Esophagus muscularis mucosa (tissue), 4 donors: Measurements from ENCODE around the gene CISH. TPM values are rescaled to one million over a fixed set of nuclear protein-coding genes. Genes with fewer than 3 reads are reported as not detected.

Source experiments
- DNase-seq: peaks from one replicate; pipeline ENCODE4 v3.0.0-alpha.2; 2017; ENCODE audit errors: extremely low spot score
- H3K27ac ChIP-seq, 4 donors: fragments of 200-600 bp; sonication (generic); replicated peaks in 1 of 4; 1 replicate in 3 of 4; 2 replicates in 1 of 4; pipeline ENCODE4 v1.5.1; 2016 to 2019; ENCODE audit warnings: mild to moderate bottlenecking in 1 of 4
- H3K27me3 ChIP-seq, 4 donors: fragments of 200-600 bp; sonication (generic); one replicate each; pipeline versions ENCODE4 v1.5.1 to v1.6.0; 2016 to 2019
- H3K36me3 ChIP-seq, 4 donors: fragments of 200-600 bp; sonication (generic); one replicate each; pipeline ENCODE4 v1.5.1; 2016 to 2019
- H3K4me1 ChIP-seq, 4 donors: fragments of 200-600 bp; sonication (generic); one replicate each; pipeline ENCODE4 v1.5.1; 2016 to 2019
- H3K4me3 ChIP-seq, 4 donors: fragments of 200-600 bp; sonication (generic); 1 replicate in 2 of 4; 2 replicates in 2 of 4; pipeline ENCODE4 v1.5.1; 2016 to 2019; ENCODE audit warnings: mild to moderate bottlenecking in 4 of 4, moderate library complexity in 1 of 4
- H3K9me3 ChIP-seq, 4 donors: fragments of 200-600 bp; sonication (generic); 1 replicate in 3 of 4; 2 replicates in 1 of 4; pipeline ENCODE4 v1.5.1; 2016 to 2019
- CTCF ChIP-seq, 3 experiments: fragments of 200-600 bp in 2 of 3; fragments of 450-650 bp in 1 of 3; sonication (generic) in 2 of 3; IDR thresholded peaks; one replicate each; pipeline ENCODE4 v1.5.1; 2017 to 2019; ENCODE audit warnings: antibody characterized with exemption in 3 of 3, mild to moderate bottlenecking in 2 of 3, moderate library complexity in 1 of 3
- EP300 ChIP-seq: sonication (generic); formaldehyde crosslinking; IDR thresholded peaks from one replicate; pipeline ENCODE4 v1.6.1; 2017; ENCODE audit warnings: antibody characterized with exemption
- POLR2A ChIP-seq: fragments of 450-650 bp; IDR thresholded peaks from one replicate; pipeline ENCODE4 v1.6.1; 2017; ENCODE audit warnings: antibody characterized with exemption, moderate library complexity, mild to moderate bottlenecking, low read depth
- POLR2AphosphoS5 ChIP-seq, 2 donors: sonication (generic); formaldehyde crosslinking; IDR thresholded peaks; one replicate each; pipeline ENCODE4 v1.6.1; 2017; ENCODE audit warnings: antibody characterized with exemption in 2 of 2
- WGBS: methylation state at CpG from one replicate; pipeline ENCODE4 v1.1.5; 2018; 5-methylcytosine and 5-hydroxymethylcytosine counted together
- intact Hi-C: fragments of 100-400 bp; cut with DNase I; formaldehyde crosslinking; loops from one replicate; pipeline ENCODE4 v1.15.1; 2023
- total RNA-seq, 4 donors: library from RNA; depleted of rRNA; stranded (reverse); fragments of >200 nt; gene quantifications; one replicate each; pipeline versions ENCODE4 v1.1.0 to v1.2.1, GENCODE V29; 2016

Gene CISH
- total RNA-seq, 4 donors from 2014 or later: 1.7 to 26.7 (median 4.4) TPM

GRCh38 chr3:50626401-50626800 lies 14.8 kb upstream of the CISH start:
- Histone ChIP-seq H3K4me1 (peaks cover 28 to 72% (median 35%) of the 10 kb centered on the region in 4 donors), H3K27ac (no peak overlapping the region), H3K9me3 (no peaks in the 10 kb centered on the region), H3K36me3 (peaks cover 0 to 13% (median 10%) of the 10 kb centered on the region in 4 donors), H3K4me3 (no peak overlapping the region), H3K27me3 (no peaks in the 10 kb centered on the region)
- intact Hi-C loops: no loop called here
- WGBS: 87% methylated on average over 3 of the region's 3 CpGs
- no peak for DNase-seq
- TF ChIP-seq CTCF (IDR thresholded peaks at IDR 0.05) (no peak), POLR2AphosphoS5 (IDR thresholded peaks at IDR 0.05) (no peak), EP300 (no peak), POLR2A (no peak)

DNA sequence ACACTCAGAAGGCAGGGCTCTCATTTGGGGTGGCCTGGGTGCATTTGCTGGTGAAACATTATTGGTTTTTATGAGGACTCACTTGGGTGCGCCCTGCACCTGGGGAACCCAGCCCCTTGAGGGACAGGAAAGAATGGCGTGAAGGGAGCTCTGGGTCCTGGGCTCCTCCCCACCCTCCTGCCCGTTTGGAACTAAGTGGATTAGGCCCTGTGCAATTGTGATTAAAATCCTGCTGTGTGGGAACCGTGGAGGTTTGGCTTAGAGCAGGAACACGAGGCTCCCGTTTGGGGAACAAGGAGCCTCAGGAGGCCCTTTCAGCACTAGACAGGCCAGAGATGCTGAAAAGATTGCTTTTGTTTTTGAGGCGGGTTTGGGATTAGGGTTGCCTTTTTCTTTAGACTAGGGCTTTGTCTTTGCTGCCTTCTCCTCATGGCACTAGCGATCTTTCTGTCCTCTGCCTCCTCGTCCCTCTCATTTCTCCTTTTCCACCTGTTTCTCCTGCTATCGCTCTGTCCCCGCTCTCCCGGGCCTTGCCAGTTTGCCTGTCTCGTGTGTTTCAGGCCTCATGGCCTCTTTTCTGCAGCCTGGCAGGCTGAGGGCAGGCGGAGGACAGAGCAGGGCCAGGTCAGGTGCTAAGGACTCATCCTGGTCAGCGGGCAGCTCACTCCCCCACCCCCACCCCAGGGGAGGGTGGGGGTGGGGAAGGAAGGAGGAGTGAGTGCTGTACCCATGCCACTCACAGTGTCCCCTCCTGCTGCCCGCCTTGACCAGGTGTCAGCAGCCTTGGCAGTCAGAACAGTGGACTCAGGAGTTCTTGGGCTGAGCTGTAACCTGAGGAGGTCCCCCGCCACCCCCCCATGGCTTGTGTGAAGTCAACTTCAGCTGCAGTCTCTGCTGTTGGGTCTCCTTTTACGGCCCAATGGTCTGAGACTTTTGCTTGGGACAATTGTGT lies 13.9 kb upstream of the CISH start:
- no peak for DNase-seq
- WGBS: 78% methylated on average over 15 of the region's 18 CpGs
- Histone ChIP-seq H3K4me3 (no peak overlapping the region), H3K36me3 (peaks cover 0 to 13% (median 10%) of the 10 kb centered on the region in 4 donors), H3K27ac (no peak overlapping the region), H3K9me3 (no peaks in the 10 kb centered on the region), H3K27me3 (no peaks in the 10 kb centered on the region), H3K4me1 (peaks cover 27 to 75% (median 39%) of the 10 kb centered on the region in 4 donors)
- intact Hi-C loops: no loop called here
- TF ChIP-seq POLR2AphosphoS5 (IDR thresholded peaks at IDR 0.05) (no peak), CTCF (IDR thresholded peaks at IDR 0.05) (no peak)

DNA sequence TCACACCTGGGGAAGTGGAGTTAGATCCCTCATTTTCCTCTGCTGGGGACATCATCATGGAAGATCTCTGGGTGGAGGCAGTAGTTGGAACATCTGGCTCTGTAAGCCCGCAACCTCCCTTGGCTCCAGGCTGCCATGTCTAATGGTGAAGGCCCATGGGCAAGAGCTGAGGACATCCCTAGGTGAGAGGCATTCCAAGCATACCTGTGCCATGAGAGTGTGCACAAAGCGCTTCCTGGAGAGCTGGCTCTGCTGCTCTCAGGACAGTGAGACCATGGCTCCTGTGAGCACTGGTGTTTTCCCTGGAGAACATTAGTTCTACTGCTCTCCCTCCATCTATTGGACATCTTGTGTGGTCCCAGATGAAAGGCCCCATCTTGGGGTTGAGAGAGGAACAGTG lies 13.1 kb upstream of the CISH start:
- 86% methylated on average over 2 of the region's 2 CpGs for WGBS
- Histone ChIP-seq H3K27ac (no peak overlapping the region), H3K27me3 (no peaks in the 10 kb centered on the region), H3K4me1 (peaks cover 27 to 80% (median 47%) of the 10 kb centered on the region in 4 donors), H3K4me3 (no peak overlapping the region), H3K9me3 (no peaks in the 10 kb centered on the region), H3K36me3 (peaks cover 0 to 13% (median 10%) of the 10 kb centered on the region in 4 donors)
- intact Hi-C loops: no loop called here
- TF ChIP-seq EP300: no peak
- TF ChIP-seq POLR2AphosphoS5 (IDR thresholded peaks at IDR 0.05): no peak
- no peak for TF ChIP-seq CTCF (IDR thresholded peaks at IDR 0.05)
- no peak for TF ChIP-seq POLR2A
- DNase-seq: no peak

DNA sequence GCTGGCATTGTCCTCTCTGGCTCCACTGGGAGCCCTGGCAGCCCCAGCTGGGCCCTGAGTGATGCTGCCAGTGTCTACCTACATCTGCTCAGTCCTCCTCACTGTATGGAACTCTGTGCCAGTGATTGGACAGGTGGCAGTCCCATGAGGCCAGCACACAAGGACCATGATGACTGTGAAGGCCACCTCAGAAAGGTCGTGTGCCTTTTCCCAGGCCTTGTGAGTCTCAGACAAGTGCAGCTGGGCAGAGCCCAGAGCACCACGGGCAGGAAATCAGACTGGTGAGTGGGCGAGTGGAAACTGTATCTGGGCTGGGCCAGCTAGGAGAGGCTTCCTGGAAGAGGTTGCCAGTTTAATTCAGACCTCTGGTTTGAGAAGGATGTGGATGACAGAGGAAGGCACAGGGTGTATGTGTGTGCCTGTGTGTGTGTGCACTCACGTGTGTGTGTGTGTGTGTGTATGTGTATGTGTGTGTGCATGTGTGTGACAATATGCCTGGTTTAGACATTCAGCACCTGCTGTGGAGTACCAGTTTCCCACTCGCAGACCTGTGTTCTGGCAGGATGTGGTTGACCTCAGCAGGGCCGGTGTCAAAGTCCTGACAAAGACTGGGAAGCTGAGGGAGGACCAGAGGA lies 12.4 kb upstream of the CISH start:
- Histone ChIP-seq H3K27ac (no peak overlapping the region), H3K27me3 (no peaks in the 10 kb centered on the region), H3K4me3 (no peak overlapping the region), H3K9me3 (no peaks in the 10 kb centered on the region), H3K4me1 (peaks cover 33 to 83% (median 53%) of the 10 kb centered on the region in 4 donors), H3K36me3 (peaks cover 0 to 13% (median 10%) of the 10 kb centered on the region in 4 donors)
- DNase-seq: no peak
- intact Hi-C loops: no loop called here
- no peak for TF ChIP-seq POLR2AphosphoS5 (IDR thresholded peaks at IDR 0.05)
- no peak for TF ChIP-seq CTCF (IDR thresholded peaks at IDR 0.05)
- TF ChIP-seq POLR2A: no peak
- TF ChIP-seq EP300: no peak
- WGBS: 63% methylated on average over 4 of the region's 6 CpGs
